Hematopoietic multipotent progenitor cell treated with erythropoietin and hydrocortisone succinate and interleukin-3 and kit ligand, for 4 days (in vitro differentiated cells): Measurements from ENCODE around the gene TXNRD1.
"Not testable (repeated sequence)": the region's sequence is repeated elsewhere in the genome, so short reads cannot be mapped to it uniquely, and the experiment has no call there.

Source experiments
- DNase-seq: peaks from one replicate; pipeline ENCODE4 v3.0.0-alpha.2; 2015

TXNRD1 gene

DNA sequence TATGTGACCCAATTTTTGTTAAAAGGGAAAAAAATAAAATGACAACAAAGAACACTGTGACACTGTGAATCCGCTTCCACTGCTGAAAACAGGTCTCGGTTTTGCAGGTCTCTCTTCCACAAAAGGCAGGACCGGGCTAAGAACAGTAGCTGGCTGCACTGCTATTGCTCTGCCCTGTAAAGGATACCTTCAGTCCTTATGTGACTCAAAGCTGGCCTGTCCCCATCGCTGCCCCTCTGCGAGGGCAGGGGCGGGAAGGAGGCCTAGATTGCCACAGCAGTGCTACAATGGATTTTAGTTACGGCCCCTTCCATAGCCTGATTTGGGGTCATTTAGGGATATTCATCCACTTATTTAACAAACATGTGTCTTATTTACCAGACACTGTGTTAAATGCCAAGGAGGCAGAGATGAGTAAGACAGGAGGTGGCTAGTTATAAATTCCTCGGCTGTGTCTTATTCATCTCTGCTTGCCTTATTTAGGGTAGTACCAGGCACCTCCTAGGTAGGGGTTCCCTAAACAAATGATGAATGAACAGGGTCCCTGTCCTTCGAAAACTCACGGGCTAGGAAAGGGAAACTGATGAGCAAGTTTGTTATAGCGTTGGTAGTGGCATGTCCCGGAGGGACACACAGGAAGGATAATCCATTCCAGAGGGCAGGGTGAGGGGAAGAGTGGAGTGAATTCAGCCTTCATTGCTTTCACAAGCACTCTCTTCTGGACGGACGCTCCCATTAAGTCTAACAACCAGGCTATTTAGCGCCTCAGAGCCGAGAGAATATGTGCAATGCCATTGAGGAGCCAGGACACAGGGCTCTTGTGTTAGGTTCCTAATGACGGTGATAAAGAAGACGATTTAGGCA, 161.3 kb downstream of the TXNRD1 start:
- DNase-seq: no peak

GRCh38 chr12:104377514-104377812, 161.9 kb downstream of the TXNRD1 start:
- no peak for DNase-seq

DNA sequence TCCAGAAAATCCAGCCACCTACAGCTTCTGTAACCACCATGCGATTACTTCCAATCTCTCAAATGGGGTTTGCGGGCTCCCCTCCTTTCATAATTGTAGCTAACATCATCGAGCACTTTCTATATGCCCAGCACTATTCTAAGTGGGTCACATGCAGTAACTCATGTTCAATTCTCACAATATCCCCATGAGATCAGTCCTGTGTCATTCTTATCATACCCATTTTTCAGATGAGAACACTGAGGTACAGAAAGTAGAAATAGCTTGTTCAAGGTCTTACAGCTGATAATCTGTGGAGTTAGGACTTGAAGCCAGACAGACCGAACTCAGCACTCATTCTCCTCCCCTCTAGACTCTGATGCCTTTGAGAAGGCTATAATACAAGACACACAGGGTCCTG, 162.8 kb downstream of the TXNRD1 start:
- no peak for DNase-seq

- no peak for DNase-seq
Measured at GRCh38 chr12:104381341-104381730, 165.8 kb downstream of the TXNRD1 start.

DNA sequence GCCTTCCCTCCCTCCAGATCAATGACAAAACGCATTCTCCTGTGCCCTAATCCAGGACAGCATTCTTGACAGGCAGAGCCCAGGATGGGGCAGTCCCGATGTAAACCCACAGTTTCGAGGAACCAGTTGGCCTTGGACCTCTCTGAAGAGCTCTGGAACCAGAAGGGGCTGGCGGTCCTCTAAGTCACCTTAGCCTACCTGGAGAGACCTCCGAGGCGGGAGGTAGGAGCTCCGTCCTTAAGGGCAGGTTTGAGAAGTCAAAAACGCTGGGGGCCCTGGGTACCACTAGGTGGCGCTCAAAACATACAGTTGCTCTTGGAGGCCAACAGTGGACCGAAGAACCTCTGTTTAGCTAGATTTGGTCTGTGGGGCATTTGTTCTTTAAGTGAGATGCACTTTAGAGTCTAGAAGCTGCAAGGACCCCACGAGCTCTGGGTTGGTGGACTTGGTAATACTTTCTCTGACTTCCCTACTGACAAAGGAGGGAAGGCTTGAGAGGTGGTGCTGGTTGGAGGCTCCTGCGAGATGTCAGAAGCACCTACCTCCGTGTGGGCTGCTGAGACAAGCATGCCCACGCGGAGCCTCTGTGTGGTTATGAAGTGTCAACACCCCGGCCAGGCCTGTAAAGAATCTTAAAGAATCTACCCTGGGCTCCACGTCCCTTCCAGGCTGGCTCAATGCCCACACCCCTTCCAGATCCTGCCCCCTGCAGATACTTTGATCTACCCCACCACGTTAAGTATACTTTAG, 166.3 kb downstream of the TXNRD1 start:
- DNase-seq: peak; percentile 92

DNA sequence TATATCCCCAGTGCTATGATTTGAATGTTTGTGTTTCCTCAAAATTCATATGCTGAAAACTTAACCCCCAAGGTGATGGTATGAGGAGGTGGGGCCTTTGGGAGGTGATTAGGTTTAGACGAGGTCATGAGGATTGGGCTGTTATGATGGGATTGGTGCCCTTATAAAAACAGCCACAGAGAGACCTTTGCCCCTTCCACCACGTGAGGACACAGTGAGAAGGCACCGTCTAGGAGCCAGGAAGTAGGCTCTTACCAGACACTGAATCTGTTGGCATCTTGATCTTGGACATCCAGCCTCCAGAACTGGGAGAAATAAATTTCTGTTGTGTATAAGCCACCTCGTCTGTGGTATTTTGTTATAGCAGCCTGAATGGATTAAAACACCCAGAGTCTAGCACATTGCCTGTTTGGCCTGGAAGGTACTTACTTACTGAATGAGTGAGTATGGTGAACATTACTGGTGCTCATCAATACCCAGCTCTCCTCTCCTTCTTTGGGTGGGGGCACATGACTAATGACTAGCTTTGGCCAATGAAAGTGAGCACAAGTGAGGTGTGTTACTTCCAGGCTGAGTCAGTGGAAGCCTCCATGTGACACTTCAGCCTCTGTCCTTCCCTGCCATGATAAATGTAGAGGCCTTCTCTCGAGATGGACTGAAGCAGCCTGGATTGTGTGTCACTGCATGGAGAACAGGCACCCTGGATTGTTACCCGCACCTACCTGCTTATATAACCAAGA, 168.7 kb downstream of the TXNRD1 start:
- DNase-seq: no peak

- DNase-seq: no peak
Measured at GRCh38 chr12:104385510-104385909, 169.9 kb downstream of the TXNRD1 start.

DNA sequence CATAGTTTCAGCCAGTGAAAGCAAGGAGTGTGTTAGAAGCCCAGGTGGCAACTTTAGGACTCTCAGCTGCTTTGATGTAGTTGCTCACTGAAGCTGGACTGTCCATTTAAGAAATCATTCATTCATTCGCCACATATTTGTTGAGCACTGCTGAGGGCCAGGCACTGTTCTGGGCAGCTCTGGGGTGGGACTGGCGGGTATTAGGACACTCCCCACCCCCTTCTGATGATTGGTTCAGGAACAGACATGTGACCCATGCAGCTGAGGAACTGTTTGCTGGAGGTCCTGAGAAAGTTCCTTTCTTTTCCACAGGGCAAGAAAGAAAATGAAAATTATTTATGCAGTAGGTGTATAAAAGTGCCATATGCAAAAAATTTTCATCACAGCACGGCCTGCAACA, 170.9 kb downstream of the TXNRD1 start:
- peak; percentile 14 for DNase-seq

GRCh38 chr12:104387190-104387589, 171.6 kb downstream of the TXNRD1 start:
- no peak for DNase-seq

GRCh38 chr12:104394086-104394485, 178.5 kb downstream of the TXNRD1 start:
- not testable (repeated sequence) for DNase-seq
